ENCODE results near the gene SLC6A17.

SLC6A17 gene

DNA sequence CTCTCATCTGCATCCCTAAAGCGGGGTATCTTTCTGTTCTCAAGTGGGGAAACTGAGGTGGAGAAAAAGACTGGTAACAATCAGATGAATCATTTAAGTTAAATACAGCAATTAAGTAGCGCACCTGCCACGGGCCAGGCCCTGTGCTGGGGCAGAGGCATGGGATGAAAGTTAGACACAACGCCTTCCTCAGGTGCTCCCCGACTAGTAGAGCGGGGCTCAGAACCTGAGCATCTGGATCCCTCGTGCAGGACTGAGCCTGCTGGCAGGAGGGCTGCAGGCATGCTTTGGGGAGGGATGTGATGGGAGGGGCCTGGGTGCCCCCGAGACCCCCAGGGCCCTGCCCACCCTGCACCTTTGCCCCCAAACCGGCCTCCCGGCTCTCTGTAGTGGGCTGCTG, 44.9 kb downstream of the SLC6A17 start:
- in situ Hi-C loops (cut with HindIII; ENCODE audit: low pct_ligation_motif_present, low pct_unique_long_range_greater_than_20kb, low sequenced_read_pairs): no loop called here
- DNase-seq: no peak

- peak; percentile 42 for DNase-seq
- in situ Hi-C loops (cut with HindIII; ENCODE audit: low pct_ligation_motif_present, low pct_unique_long_range_greater_than_20kb, low sequenced_read_pairs): no loop called here
These were observed 46.8 kb downstream of the SLC6A17 start for GRCh38 chr1:110196917-110197765.

DNA sequence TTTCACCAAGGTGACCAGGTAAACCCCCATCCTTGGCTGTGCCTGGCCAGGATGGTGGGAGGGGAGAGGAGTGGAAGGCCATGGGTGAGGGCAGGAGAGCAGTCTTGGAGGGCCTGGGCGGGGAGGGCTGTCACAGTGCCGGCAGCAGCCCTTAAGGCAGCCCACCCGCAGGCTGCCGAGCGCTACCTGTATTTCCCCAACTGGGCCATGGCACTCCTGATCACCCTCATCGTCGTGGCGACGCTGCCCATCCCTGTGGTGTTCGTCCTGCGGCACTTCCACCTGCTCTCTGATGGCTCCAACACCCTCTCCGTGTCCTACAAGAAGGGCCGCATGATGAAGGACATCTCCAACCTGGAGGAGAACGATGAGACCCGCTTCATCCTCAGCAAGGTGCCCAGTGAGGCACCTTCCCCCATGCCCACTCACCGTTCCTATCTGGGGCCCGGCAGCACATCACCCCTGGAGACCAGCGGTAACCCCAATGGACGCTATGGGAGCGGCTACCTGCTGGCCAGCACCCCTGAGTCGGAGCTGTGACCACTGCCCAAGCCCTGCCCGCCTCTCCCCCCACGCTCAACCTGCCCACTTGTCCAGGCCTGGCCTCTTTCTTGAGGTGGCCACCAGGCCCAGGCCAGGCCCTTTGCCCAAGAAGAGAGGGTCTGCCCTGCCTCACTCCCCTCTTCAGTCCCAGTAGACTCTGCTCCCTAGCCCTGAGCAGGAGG, 47.8 kb downstream of the SLC6A17 start:
- in situ Hi-C loops (cut with HindIII; ENCODE audit: low pct_ligation_motif_present, low pct_unique_long_range_greater_than_20kb, low sequenced_read_pairs): no loop called here
- no peak for DNase-seq

- no peak for DNase-seq
- in situ Hi-C loops (cut with HindIII; ENCODE audit: low pct_ligation_motif_present, low pct_unique_long_range_greater_than_20kb, low sequenced_read_pairs): no loop called here
These were observed 48.5 kb downstream of the SLC6A17 start for GRCh38 chr1:110198746-110199145.

DNA sequence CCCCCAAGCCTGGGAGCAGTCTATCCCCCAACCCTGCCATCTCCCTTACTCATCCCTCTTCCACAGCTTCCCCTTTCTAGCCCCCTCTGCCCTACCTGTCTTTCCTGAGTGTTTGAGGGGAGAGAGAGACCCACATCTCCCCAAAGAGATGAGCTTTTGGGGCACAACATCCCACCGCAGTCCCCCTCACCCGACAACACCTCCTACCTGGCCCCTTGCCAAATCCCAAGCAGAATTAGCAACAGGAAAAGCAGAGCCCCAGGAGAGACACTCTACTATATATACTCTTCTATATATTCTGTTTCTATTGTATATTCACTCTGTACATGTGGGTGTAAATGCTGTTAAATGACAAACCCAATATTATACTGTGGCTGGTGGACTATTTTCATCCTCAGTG, 49.9 kb downstream of the SLC6A17 start:
- in situ Hi-C loops (cut with HindIII; ENCODE audit: low pct_ligation_motif_present, low pct_unique_long_range_greater_than_20kb, low sequenced_read_pairs): loop anchor here (25.0 kb wide), 1 partner anchor 112 kb away; no protein-coding TSS in a partner anchor
- DNase-seq: no peak

- in situ Hi-C loops (cut with HindIII; ENCODE audit: low pct_ligation_motif_present, low pct_unique_long_range_greater_than_20kb, low sequenced_read_pairs): loop anchor here (25.0 kb wide), 1 partner anchor 112 kb away; no protein-coding TSS in a partner anchor
- DNase-seq: no peak
These were observed 50.4 kb downstream of the SLC6A17 start for GRCh38 chr1:110200666-110201065.

- no peak for DNase-seq
- in situ Hi-C loops (cut with HindIII; ENCODE audit: low pct_ligation_motif_present, low pct_unique_long_range_greater_than_20kb, low sequenced_read_pairs): loop anchor here (25.0 kb wide), 1 partner anchor 111 kb away; no protein-coding TSS in a partner anchor
These were observed 51.0 kb downstream of the SLC6A17 start for GRCh38 chr1:110201157-110201825.

GRCh38 chr1:110203021-110203661, 52.8 kb downstream of the SLC6A17 start:
- in situ Hi-C loops (cut with HindIII; ENCODE audit: low pct_ligation_motif_present, low pct_unique_long_range_greater_than_20kb, low sequenced_read_pairs): loop anchor here (25.0 kb wide), 1 partner anchor 109 kb away; no protein-coding TSS in a partner anchor
- peak; percentile 65 for DNase-seq

- in situ Hi-C loops (cut with HindIII; ENCODE audit: low pct_ligation_motif_present, low pct_unique_long_range_greater_than_20kb, low sequenced_read_pairs): loop anchor here (25.0 kb wide), 1 partner anchor 107 kb away; no protein-coding TSS in a partner anchor
These were observed 54.9 kb downstream of the SLC6A17 start for GRCh38 chr1:110205156-110205555.

GRCh38 chr1:110205591-110206155, 55.4 kb downstream of the SLC6A17 start:
- DNase-seq: no peak
- in situ Hi-C loops (cut with HindIII; ENCODE audit: low pct_ligation_motif_present, low pct_unique_long_range_greater_than_20kb, low sequenced_read_pairs): loop anchor here (25.0 kb wide), 1 partner anchor 107 kb away; no protein-coding TSS in a partner anchor

More at GRCh38 chr1:110205156-110205555, 54.9 kb downstream of the SLC6A17 start:
- DNase-seq: no peak

- no peak for DNase-seq
- in situ Hi-C loops (cut with HindIII; ENCODE audit: low pct_ligation_motif_present, low pct_unique_long_range_greater_than_20kb, low sequenced_read_pairs): loop anchor here (25.0 kb wide), 1 partner anchor 106 kb away; no protein-coding TSS in a partner anchor
These were observed 56.1 kb downstream of the SLC6A17 start for GRCh38 chr1:110206261-110206920.

- DNase-seq: peak; percentile 46
These were observed 57.5 kb downstream of the SLC6A17 start for GRCh38 chr1:110207831-110208230.

DNA sequence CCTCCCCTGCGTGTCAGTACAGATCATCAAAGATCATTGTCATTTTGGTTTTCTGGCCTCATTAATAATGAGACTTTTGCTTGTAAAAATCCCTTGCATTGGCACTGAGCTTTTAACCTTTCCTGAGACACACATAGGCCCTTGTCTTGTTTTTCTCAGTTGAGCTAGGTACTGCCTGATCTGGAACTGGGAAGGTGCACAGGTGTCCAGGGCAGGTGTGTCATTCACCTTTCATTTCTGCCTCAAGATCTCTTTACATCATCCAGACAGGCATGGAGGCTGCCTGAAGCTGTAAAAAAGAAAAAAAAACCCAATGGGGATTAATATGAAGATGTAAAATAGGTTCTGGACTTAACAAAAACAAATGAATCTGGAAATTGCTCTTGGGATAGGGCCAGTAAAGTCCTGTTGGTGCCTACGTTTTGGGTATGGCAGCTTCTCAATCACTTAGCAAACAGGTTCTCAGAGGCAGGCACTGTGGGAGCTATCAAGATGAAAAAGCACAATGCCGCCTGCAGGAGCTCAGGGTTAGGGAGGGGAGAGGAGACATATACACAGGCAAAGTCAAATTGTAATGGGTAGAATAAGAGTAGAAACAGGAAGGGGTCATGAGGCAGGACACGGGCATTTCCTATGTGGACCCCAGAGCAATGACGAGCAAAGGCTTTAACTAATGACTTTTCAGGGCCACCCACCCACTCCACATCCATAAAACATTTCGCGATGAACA, 58.8 kb downstream of the SLC6A17 start:
- no peak for DNase-seq
- in situ Hi-C loops (cut with HindIII; ENCODE audit: low pct_ligation_motif_present, low pct_unique_long_range_greater_than_20kb, low sequenced_read_pairs): loop anchor here (25.0 kb wide), 1 partner anchor 103 kb away; no protein-coding TSS in a partner anchor

More at GRCh38 chr1:110207831-110208230, 57.5 kb downstream of the SLC6A17 start:
- in situ Hi-C loops (cut with HindIII; ENCODE audit: low pct_ligation_motif_present, low pct_unique_long_range_greater_than_20kb, low sequenced_read_pairs): loop anchor here (25.0 kb wide), 1 partner anchor 104 kb away; no protein-coding TSS in a partner anchor

- in situ Hi-C loops (cut with HindIII; ENCODE audit: low pct_ligation_motif_present, low pct_unique_long_range_greater_than_20kb, low sequenced_read_pairs): loop anchor here (25.0 kb wide), 1 partner anchor 102 kb away; no protein-coding TSS in a partner anchor
- DNase-seq: peak; percentile 79
These were observed 59.7 kb downstream of the SLC6A17 start, which contains the start of gene KCNC4 for GRCh38 chr1:110209715-110210603. Gene KCNC4 (plus strand): TSS chr1:110210314. CDS start chr1:110211500, 1,186 bp downstream.

Data from ACHN (cell line).